Measurements from ENCODE around the gene ZNRF3. TPM values are rescaled to one million over a fixed set of nuclear protein-coding genes. Genes with fewer than 3 reads are reported as not detected.
"Not testable (repeated sequence)": the region's sequence is repeated elsewhere in the genome, so short reads cannot be mapped to it uniquely, and the experiment has no call there.

ZNRF3 gene
- total RNA-seq, 2 donors from 2014 or later: 5.9 to 12.2 TPM

GRCh38 chr22:29080106-29080975 is 197.0 kb downstream of the ZNRF3 start:
- intact Hi-C loops (cut with DNase I): no loop called here
- no peaks in the 10 kb centered on the region for H3K4me1 ChIP-seq
- no peaks in the 10 kb centered on the region for H3K27me3 ChIP-seq
- TF ChIP-seq CTCF (IDR thresholded peaks at IDR 0.05): no peak
- no peak overlapping the region for H3K4me3 ChIP-seq
- no peak overlapping the region for H3K27ac ChIP-seq
- no peak for DNase-seq
- H3K9me3 ChIP-seq: no peaks in the 10 kb centered on the region
- H3K9ac ChIP-seq (ENCODE audit: low read depth in 2 of 2, low read length in 2 of 2): no peak overlapping the region
- no peaks in the 10 kb centered on the region for H3K36me3 ChIP-seq

GRCh38 chr22:29081517-29082236 is 198.3 kb downstream of the ZNRF3 start:
- TF ChIP-seq CTCF (IDR thresholded peaks at IDR 0.05): no peak
- Histone ChIP-seq H3K36me3 (no peaks in the 10 kb centered on the region), H3K9ac (ENCODE audit: low read depth in 2 of 2, low read length in 2 of 2) (no peak overlapping the region), H3K4me1 (no peaks in the 10 kb centered on the region), H3K27me3 (no peaks in the 10 kb centered on the region), H3K27ac (no peak overlapping the region), H3K4me3 (no peak overlapping the region), H3K9me3 (no peaks in the 10 kb centered on the region)
- intact Hi-C loops (cut with DNase I): no loop called here
- no peak for DNase-seq

- no peaks in the 10 kb centered on the region for H3K9me3 ChIP-seq
- no peak for DNase-seq
- no peak overlapping the region for H3K27ac ChIP-seq
- no peaks in the 10 kb centered on the region for H3K36me3 ChIP-seq
- no peak for TF ChIP-seq CTCF (IDR thresholded peaks at IDR 0.05)
- H3K4me1 ChIP-seq: no peaks in the 10 kb centered on the region
- H3K9ac ChIP-seq (ENCODE audit: low read depth in 2 of 2, low read length in 2 of 2): no peak overlapping the region
- intact Hi-C loops (cut with DNase I): no loop called here
- H3K4me3 ChIP-seq: no peak overlapping the region
- no peaks in the 10 kb centered on the region for H3K27me3 ChIP-seq
These were observed 199.6 kb downstream of the ZNRF3 start for GRCh38 chr22:29082826-29083545.

GRCh38 chr22:29083576-29083932 is 200.2 kb downstream of the ZNRF3 start:
- H3K9ac ChIP-seq (ENCODE audit: low read depth in 2 of 2, low read length in 2 of 2); intact Hi-C loops (cut with DNase I); DNase-seq; H3K9me3 ChIP-seq; H3K36me3 ChIP-seq; H3K4me1 ChIP-seq; H3K27me3 ChIP-seq; H3K27ac ChIP-seq; H3K4me3 ChIP-seq: not testable (repeated sequence)

- H3K9me3 ChIP-seq: no peaks in the 10 kb centered on the region
- H3K27me3 ChIP-seq: no peaks in the 10 kb centered on the region
- H3K9ac ChIP-seq (ENCODE audit: low read depth in 2 of 2, low read length in 2 of 2): no peak overlapping the region
- no peak for TF ChIP-seq CTCF (IDR thresholded peaks at IDR 0.05)
- intact Hi-C loops (cut with DNase I): no loop called here
- H3K27ac ChIP-seq: no peak overlapping the region
- no peak for DNase-seq
- H3K36me3 ChIP-seq: no peaks in the 10 kb centered on the region
- no peak overlapping the region for H3K4me3 ChIP-seq
- H3K4me1 ChIP-seq: no peaks in the 10 kb centered on the region
These were observed 200.7 kb downstream of the ZNRF3 start for GRCh38 chr22:29083933-29084591.
